Measurements from ENCODE around the gene RGS19. TPM values are rescaled to one million over a fixed set of nuclear protein-coding genes. Genes with fewer than 3 reads are reported as not detected.

RGS19 gene
- total RNA-seq, 2 experiments from 2014 or later = 39.6 to 40.2 TPM

DNA sequence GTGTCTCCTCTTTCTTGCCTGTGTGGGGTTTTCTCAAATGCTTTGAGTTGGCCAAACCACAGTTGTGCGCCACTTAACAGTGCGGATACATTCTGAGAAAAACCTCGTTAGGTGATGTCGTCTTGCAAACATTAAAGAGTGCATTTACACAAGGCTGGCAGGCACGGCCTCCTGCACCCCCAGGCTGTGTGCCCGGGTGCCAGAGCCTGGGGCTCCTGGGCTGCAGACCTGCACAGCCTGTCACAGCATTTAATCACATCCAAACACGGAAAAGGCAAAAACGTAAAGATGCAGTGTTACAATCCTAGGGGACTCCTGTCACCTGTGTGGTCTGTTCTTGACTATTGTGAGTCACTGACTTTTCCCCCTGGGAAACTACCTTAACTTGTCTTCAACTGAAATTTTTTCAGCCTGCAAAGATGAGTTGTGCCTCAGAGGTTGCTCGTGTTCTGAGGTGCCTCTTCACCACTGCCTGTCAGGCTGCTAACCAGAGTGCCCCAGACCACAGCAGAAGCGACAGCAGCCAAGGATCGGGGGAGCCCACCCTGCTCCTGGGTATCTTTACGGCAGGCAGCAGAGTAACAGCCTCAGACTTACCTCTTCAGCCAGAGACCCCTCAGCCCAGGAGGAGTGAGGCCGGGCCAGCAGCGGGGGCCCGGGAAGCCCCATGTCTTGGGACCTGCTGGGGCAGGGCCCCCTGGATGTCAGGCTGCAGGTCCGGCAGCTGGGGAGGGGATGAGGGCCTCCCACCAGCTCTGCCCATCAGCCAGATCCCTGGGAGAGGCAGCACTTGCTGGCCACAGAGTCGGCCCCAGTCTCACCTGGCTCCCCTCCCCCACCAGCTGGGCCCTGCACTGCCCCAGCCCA, 44.0 kb downstream of the RGS19 start:
- peak overlapping the region; percentile 90 for H3K27ac Mint-ChIP-seq
- intact Hi-C loops (cut with DNase I, micrococcal nuclease) = loop anchor here in 1 of 2 experiments (5.0 kb wide), 1 partner anchor 298 kb away; the partner anchor contains the start of genes LIME1 and SLC2A4RG
- ATAC-seq = peak; percentile 55
- peaks cover 49% of the 10 kb centered on the region for H3K4me1 Mint-ChIP-seq
- ChIA-PET CTCF (interaction anchor here (0.6 kb wide), 1 partner anchor 411 kb away, joined by 3 read pairs; no protein-coding TSS in a partner anchor), POLR2A (no interaction called here)
- no peaks in the 10 kb centered on the region for H3K9me3 Mint-ChIP-seq (ENCODE audit: low read depth)
- H3K27me3 Mint-ChIP-seq = peaks cover 2% of the 10 kb centered on the region
- peak; percentile 68 for DNase-seq
- peak overlapping the region; percentile 21 for H3K4me3 Mint-ChIP-seq
- H3K36me3 Mint-ChIP-seq (ENCODE audit: low read depth) = peaks cover 20% of the 10 kb centered on the region

DNA sequence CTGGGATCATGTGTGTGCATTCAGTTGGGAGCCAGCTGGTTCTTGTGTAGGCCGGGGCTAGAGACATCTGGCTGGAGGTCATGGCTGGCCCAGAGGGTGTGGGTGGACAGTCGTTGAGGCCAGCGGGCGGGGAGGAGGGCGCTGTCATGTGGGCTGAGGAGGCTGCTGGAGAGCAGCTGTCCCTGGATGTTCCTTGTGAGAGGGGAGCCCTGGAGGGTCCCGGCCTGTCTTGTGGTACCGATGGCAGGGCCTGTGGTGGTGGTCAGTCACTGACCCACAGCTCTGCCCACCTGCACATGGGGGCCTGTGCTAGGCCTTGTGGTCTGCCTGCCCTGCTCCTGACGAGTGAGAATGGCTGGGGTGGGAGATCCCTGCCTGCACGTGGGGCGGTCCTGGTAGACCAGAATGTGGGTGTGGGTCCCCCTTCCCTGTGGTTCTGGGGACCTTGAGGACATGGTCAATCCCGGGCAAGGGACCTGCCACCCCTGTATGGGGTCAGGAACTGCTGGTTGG, 45.3 kb downstream of the RGS19 start:
- DNase-seq = no peak
- Mint-ChIP-seq H3K4me1 (peaks cover 39% of the 10 kb centered on the region), H3K27ac (peak overlapping the region; percentile 90), H3K9me3 (ENCODE audit: low read depth) (no peaks in the 10 kb centered on the region), H3K36me3 (ENCODE audit: low read depth) (peaks cover 27% of the 10 kb centered on the region), H3K4me3 (no peak overlapping the region), H3K27me3 (peaks cover 2% of the 10 kb centered on the region)
- POLR2A ChIA-PET = interaction anchor here (0.6 kb wide), 1 partner anchor 27 kb away, joined by 3 read pairs; no protein-coding TSS in a partner anchor
- ATAC-seq = no peak
- CTCF ChIA-PET = interaction anchor here (1.2 kb wide), 1 partner anchor 54 kb away, joined by 3 read pairs; no protein-coding TSS in a partner anchor
- intact Hi-C loops (cut with DNase I, micrococcal nuclease) = no loop called here

DNA sequence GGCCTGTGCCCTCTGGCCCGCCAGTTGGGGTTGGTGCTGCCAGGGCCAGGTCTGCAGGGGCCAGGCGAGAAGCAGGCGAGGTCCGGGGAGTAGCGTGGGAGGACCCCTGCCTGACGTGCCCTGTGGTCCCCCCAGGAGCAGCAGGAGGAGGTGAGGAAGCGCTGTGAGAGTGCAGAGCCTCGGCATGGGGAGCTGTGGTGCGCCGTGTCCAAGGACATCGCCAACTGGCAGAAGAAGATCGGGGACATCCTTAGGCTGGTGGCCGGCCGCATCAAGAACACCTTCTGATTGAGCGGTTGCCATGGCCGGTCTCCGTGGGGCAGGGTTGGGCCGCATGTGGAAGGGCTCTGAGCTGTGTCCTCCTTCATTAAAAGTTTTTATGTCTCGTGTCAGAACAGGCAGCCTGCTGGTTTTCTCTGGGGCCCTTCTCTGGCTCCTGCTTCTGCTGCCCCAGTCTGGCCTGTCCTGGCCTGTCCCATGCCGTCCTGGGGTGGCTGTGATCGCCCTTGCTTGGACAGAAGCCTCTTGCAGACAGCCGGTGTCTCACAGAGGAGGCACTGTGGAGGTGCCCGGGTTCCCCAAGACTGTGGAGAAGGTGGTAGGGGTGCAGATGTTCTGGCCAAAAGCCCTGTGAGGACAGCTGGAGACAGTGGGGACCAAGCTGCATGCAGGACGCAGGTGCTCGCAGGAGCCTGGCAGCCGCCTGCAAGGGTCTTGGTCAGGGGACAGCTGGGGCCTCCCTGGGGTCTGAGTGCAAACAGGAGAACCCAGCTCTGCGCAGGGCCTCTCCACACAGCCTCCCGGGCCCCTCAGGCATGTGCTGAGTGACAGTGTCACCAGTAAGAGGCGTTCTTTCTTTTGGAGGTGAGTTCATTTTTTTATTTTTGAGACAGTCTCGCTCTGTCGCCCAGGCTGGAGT, 46.4 kb downstream of the RGS19 start:
- H3K36me3 Mint-ChIP-seq (ENCODE audit: low read depth) = peaks cover 29% of the 10 kb centered on the region
- ATAC-seq = no peak

DNA sequence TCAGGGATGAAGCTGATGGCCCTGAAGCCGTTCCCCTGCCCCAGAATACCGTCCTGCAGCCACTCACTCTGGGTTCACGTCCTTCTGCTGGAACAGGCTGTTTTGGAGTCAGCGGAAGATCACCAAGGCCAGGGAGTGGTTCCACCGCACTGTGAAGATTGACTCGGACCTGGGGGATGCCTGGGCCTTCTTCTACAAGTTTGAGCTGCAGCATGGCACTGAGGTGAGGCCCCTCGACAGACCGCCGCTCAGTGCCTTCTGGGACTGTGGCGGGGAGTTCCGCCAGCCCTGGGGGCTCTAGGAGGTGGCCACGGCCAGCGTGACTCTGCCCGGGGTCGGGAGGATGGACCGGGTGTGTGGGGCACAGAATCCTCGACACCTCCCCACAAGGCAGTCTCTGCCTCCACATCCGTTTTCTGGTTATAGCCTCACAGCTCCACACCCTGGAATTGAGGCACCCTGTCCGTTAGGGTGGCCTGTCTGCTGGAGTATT, 47.5 kb downstream of the RGS19 start:
- POLR2A ChIA-PET = no interaction called here
- DNase-seq = no peak
- H3K36me3 Mint-ChIP-seq (ENCODE audit: low read depth) = peaks cover 31% of the 10 kb centered on the region
- no peaks in the 10 kb centered on the region for H3K27me3 Mint-ChIP-seq
- no peaks in the 10 kb centered on the region for H3K9me3 Mint-ChIP-seq (ENCODE audit: low read depth)
- no peak overlapping the region for H3K4me3 Mint-ChIP-seq
- H3K27ac Mint-ChIP-seq = no peak overlapping the region
- peaks cover 28% of the 10 kb centered on the region for H3K4me1 Mint-ChIP-seq
- CTCF ChIA-PET = no interaction called here
- intact Hi-C loops (cut with DNase I, micrococcal nuclease) = no loop called here
- ATAC-seq = no peak

More for the DNA sequence above, 46.4 kb downstream of the RGS19 start:
- CTCF ChIA-PET = interaction anchor here (1.2 kb wide), 1 partner anchor 53 kb away, joined by 3 read pairs; no protein-coding TSS in a partner anchor
- Mint-ChIP-seq H3K27me3 (peaks cover 2% of the 10 kb centered on the region), H3K9me3 (ENCODE audit: low read depth) (no peaks in the 10 kb centered on the region), H3K4me1 (peaks cover 39% of the 10 kb centered on the region), H3K27ac (no peak overlapping the region), H3K4me3 (no peak overlapping the region)
- intact Hi-C loops (cut with DNase I, micrococcal nuclease) = no loop called here
- no peak for DNase-seq
- POLR2A ChIA-PET = no interaction called here

DNA sequence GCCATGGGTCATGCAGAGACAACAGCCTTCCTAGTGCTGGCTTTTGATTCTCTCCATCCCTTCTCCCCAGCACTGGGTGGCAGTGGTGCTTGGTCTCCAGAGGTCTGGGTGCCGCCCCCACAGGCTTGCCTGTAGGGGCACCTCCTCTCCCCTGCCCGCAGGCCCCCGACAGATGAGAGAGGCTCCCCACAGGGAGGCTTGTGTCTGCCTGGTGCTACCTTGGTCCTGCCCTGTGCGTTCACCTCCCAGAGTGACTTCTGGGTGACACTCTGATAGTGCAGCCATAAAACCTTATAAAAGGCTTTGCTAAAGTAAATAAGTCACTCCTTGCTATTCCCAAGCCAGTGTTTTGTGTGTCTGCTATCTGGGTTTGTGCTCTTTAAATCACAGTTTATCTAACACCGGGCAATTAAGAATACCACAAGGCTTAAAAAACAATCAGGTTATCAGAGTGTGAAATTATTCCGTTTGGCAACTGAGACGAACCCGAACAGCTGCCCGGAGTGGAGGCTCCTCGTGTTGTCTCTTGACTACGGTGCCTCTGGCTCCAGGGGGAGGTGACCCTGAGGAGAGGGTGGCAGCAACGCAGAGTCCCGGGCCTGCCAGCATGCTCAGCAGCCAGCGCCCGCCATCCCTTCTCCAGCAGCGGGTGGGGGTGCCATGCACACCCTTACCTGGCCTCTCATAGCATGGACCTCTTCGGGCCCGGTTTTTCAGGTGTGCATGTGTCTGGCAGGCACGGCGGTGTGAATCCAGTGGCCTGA, 48.8 kb downstream of the RGS19 start:
- no peak for DNase-seq
- CTCF ChIA-PET = interaction anchor here (1.0 kb wide), 1 partner anchor 26 kb away, joined by 3 read pairs; no protein-coding TSS in a partner anchor
- intact Hi-C loops (cut with DNase I, micrococcal nuclease) = no loop called here
- Mint-ChIP-seq H3K9me3 (ENCODE audit: low read depth) (no peaks in the 10 kb centered on the region), H3K4me3 (no peak overlapping the region), H3K27ac (no peak overlapping the region), H3K27me3 (no peaks in the 10 kb centered on the region), H3K4me1 (peaks cover 16% of the 10 kb centered on the region), H3K36me3 (ENCODE audit: low read depth) (peaks cover 39% of the 10 kb centered on the region)
- no peak for ATAC-seq
- POLR2A ChIA-PET = no interaction called here

DNA sequence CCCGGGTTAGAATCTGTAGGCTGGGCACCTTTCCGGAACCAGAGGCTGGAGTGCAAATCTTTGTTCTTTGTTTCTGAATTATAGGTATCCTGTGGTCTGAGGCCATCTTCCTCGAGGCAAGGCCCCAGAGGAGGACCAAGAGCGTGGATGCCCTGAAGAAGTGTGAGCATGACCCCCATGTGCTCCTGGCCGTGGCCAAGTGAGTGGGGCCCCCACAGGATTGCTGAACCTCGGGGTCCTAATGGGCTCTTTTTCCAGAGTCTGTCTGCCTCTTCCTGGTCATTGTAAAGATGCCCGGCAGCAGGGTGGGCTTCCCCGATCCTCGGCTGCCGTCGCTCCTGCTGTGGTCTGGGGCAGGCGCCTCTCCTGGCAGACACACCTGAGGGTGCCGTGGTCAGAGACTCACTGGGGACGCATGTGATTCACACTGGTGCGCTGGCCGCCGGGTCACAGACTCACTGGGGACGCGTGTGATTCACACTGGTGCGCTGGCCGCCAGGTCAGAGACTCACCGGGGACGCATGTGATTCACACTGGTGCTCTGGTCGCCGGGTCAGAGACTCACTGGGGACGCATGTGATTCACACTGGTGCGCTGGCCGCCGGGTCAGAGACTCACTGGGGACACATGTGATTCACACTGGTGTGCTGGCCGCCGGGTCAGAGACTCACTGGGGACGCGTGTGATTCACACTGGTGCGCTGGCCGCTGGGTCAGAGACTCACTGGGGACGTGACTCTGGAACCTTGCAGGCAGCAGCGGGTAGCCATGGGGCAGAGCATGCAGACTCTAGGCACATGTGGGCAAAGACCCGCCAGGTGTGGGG, 49.8 kb downstream of the RGS19 start:
- DNase-seq (no peak), ATAC-seq (no peak)
- POLR2A ChIA-PET = interaction anchor here (0.6 kb wide), 1 partner anchor 991 kb away, joined by 11 read pairs; no protein-coding TSS in a partner anchor
- CTCF ChIA-PET = no interaction called here
- intact Hi-C loops (cut with DNase I, micrococcal nuclease) = no loop called here
- Mint-ChIP-seq H3K36me3 (ENCODE audit: low read depth) (peaks cover 35% of the 10 kb centered on the region), H3K4me1 (peaks cover 7% of the 10 kb centered on the region), H3K4me3 (no peak overlapping the region), H3K27me3 (no peaks in the 10 kb centered on the region), H3K27ac (no peak overlapping the region), H3K9me3 (ENCODE audit: low read depth) (no peaks in the 10 kb centered on the region)

DNA sequence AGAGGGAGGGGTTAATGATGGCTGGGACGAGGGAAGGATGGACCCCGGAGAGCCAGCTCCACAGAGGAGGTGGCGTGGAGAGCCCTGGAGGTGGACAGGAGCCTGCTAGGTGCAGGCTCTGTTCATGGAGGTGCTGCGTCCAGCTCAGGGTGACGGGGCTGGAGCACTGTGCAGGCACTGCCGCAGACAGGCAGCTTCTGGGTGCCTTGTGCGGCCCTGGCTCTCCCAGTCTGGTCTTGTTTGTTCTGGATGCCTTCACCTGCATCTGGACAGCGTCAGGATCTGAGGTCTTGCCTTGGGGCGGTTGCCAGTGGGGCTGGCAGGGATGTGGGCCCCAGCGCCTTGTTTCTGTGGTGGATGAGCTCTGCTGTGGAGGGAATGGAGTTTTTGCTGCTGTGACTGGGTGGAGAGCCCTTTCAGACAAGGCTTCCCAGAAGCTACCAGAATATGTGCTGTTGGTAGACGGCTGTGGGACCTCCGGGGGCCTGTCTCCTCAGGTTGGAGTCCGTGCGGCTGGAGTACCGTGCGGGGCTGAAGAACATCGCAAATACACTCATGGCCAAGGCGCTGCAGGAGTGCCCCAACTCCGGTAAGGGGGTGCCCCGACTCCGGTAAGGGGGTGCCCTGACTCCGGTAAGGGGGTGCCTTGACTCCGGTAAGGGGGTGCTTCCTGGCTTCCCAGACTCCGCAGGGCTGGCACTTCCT, 51.2 kb downstream of the RGS19 start:
- Mint-ChIP-seq H3K27ac (no peak overlapping the region), H3K27me3 (no peaks in the 10 kb centered on the region), H3K4me3 (no peak overlapping the region), H3K4me1 (no peaks in the 10 kb centered on the region), H3K9me3 (ENCODE audit: low read depth) (no peaks in the 10 kb centered on the region), H3K36me3 (ENCODE audit: low read depth) (peaks cover 41% of the 10 kb centered on the region)
- POLR2A ChIA-PET = no interaction called here
- CTCF ChIA-PET = interaction anchor here (1.2 to 1.5 kb wide), 2 partner anchors 10 to 25 kb away, joined by 3 to 10 read pairs; no protein-coding TSS in a partner anchor
- intact Hi-C loops (cut with DNase I, micrococcal nuclease) = no loop called here
- DNase-seq = no peak
- no peak for ATAC-seq

DNA sequence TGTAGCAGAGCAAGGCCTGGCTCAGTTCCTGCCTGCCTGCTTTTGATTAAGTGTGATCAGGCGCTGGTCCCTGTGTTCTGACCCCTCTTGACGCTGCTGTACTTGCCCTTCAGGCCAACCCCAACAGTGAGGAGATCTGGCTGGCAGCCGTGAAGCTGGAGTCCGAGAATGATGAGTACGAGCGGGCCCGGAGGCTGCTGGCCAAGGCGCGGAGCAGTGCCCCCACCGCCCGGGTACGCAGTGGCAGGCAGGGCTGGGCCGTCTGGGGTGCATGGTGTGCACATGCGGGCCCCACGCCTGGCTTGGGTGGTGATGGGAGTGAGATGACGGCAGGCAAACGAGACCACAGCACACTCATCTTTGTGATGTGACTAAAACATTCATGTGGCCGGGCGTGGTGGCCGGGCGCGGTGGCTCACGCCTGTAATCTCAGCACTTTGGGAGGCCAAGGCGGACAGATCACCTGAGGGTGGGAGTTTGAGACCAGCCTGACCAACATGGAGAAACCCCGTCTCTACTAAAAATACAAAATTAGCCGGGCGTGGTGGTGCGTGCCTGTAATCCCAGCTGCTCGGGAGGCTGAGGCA, 53.4 kb downstream of the RGS19 start:
- Mint-ChIP-seq H3K4me1 (no peaks in the 10 kb centered on the region), H3K27ac (no peak overlapping the region)

DNA sequence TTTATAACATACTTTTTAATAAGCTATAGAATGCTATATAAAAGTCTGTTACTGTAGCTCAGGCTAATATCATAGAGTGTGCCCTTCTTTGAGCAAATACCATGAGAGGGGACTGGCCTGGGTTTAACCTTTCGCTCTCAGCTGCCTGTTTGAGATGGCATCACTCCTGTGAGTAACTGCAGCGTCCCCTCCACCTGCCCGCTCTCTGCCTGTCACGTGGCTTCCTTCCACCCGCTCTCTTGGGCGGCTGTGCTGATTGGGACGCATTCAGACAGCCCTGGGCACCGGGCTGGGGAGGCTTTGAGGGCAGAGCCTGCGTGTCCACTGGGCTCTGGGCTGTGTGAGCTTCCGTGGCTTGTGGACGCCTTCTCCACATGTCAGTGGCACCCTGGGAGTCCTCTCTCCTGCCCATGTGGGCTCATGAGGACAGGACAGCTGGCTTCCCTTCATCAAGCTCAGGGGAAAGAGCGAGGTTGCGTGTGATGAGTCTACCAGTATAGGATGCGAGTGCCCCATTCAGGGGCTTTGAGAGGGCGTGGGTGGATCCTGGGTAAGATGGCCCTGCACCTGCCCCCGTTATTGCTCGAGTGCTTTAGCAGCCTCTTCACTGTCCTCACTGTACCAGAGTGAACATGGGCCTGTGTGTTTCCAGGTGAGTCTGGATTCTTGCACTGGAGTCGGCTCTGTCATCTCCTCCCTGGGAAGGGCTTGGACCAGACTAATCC, 54.1 kb downstream of the RGS19 start:
- ATAC-seq = no peak
- ChIA-PET POLR2A (no interaction called here), CTCF (no interaction called here)
- Mint-ChIP-seq H3K27me3 (no peaks in the 10 kb centered on the region), H3K36me3 (ENCODE audit: low read depth) (peaks cover 48% of the 10 kb centered on the region), H3K4me3 (no peak overlapping the region), H3K27ac (no peak overlapping the region), H3K9me3 (ENCODE audit: low read depth) (no peaks in the 10 kb centered on the region), H3K4me1 (no peaks in the 10 kb centered on the region)
- intact Hi-C loops (cut with DNase I, micrococcal nuclease) = no loop called here
- no peak for DNase-seq

More for the DNA sequence above, 53.4 kb downstream of the RGS19 start:
- CTCF ChIA-PET = interaction anchor here (0.7 kb wide), 1 partner anchor 12 kb away, joined by 3 read pairs; no protein-coding TSS in a partner anchor
- intact Hi-C loops (cut with DNase I, micrococcal nuclease) = no loop called here
- H3K4me3 Mint-ChIP-seq = no peak overlapping the region
- POLR2A ChIA-PET = no interaction called here
- peaks cover 49% of the 10 kb centered on the region for H3K36me3 Mint-ChIP-seq (ENCODE audit: low read depth)
- DNase-seq = no peak
- H3K27me3 Mint-ChIP-seq = no peaks in the 10 kb centered on the region
- H3K9me3 Mint-ChIP-seq (ENCODE audit: low read depth) = no peaks in the 10 kb centered on the region
- ATAC-seq = no peak
